Esophagus muscularis mucosa (tissue), 4 donors: ENCODE data around the gene ATP23.

Experiments used
- EP300 ChIP-seq: sonication (generic); formaldehyde crosslinking; IDR thresholded peaks from one replicate; pipeline ENCODE4 v1.6.1; 2017; ENCODE audit warnings: antibody characterized with exemption
- POLR2A ChIP-seq: fragments of 450-650 bp; IDR thresholded peaks from one replicate; pipeline ENCODE4 v1.6.1; 2017; ENCODE audit warnings: antibody characterized with exemption, moderate library complexity, mild to moderate bottlenecking, low read depth
- POLR2AphosphoS5 ChIP-seq, 2 donors: sonication (generic); formaldehyde crosslinking; IDR thresholded peaks; one replicate each; pipeline ENCODE4 v1.6.1; 2017; ENCODE audit warnings: antibody characterized with exemption in 2 of 2
- TF ChIP-seq, protein P1 (sequence below), 3 experiments: fragments of 200-600 bp in 2 of 3; fragments of 450-650 bp in 1 of 3; sonication (generic) in 2 of 3; IDR thresholded peaks; one replicate each; pipeline ENCODE4 v1.5.1; 2017 to 2019; ENCODE audit warnings: antibody characterized with exemption in 3 of 3, mild to moderate bottlenecking in 2 of 3, moderate library complexity in 1 of 3

DNA sequence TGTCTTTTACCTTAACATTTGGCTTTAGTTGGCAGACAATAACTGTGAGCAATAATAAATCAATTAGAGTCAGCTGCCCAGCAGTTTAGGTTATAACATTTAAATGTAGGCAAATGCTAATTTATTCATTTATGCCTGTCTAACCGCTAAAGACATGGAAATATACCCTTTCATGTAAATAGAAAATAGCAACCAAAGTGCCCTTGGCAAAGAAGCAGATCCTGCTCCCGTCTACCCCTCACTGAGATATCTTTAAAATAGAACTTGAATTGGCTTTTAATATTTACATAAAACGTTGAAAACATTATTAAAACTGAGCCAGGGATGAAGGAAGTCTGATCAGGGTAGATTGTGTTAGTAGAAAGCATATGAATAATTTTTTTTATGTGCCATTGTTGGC is 67.3 kb downstream of the ATP23 start:
- TF ChIP-seq, protein P1, sequence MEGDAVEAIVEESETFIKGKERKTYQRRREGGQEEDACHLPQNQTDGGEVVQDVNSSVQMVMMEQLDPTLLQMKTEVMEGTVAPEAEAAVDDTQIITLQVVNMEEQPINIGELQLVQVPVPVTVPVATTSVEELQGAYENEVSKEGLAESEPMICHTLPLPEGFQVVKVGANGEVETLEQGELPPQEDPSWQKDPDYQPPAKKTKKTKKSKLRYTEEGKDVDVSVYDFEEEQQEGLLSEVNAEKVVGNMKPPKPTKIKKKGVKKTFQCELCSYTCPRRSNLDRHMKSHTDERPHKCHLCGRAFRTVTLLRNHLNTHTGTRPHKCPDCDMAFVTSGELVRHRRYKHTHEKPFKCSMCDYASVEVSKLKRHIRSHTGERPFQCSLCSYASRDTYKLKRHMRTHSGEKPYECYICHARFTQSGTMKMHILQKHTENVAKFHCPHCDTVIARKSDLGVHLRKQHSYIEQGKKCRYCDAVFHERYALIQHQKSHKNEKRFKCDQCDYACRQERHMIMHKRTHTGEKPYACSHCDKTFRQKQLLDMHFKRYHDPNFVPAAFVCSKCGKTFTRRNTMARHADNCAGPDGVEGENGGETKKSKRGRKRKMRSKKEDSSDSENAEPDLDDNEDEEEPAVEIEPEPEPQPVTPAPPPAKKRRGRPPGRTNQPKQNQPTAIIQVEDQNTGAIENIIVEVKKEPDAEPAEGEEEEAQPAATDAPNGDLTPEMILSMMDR (IDR thresholded peaks at IDR 0.05): no peak
- TF ChIP-seq EP300 (no peak), POLR2AphosphoS5 (IDR thresholded peaks at IDR 0.05) (no peak), POLR2A (no peak)
